HG03108 (cell line): ENCODE measurements around the gene TRAPPC5.

Source experiments
- ATAC-seq: cut with Tn5 transposase; IDR thresholded peaks from one replicate; pipeline ENCODE4 v1.9.1; 2021; ENCODE audit warnings: moderate library complexity; ENCODE audit not compliant: unreplicated experiment

Gene TRAPPC5

DNA sequence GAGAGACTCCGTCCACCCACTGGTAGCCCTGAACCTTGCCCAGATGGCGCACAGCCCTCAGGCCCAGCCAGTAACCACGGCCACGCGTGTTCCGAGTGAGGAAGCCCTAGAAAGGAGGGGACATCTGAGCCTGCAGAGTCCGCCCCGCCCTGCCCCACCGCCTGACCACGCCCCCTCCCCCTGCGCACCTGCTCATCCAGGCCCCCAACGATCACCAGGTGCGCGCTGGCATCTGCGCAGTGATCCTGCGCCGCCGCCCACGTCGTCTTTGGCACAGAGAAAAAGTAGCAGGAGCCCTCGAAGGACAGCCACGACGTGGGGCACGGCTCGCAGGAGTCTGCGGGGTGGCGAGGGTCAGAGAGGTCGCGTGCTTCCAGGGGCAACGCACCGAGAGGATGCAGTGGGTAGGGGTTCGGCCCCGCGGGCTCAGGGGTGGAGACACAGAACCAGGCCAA lies 49.2 kb downstream of the TRAPPC5 start:
- ATAC-seq: no peak

DNA sequence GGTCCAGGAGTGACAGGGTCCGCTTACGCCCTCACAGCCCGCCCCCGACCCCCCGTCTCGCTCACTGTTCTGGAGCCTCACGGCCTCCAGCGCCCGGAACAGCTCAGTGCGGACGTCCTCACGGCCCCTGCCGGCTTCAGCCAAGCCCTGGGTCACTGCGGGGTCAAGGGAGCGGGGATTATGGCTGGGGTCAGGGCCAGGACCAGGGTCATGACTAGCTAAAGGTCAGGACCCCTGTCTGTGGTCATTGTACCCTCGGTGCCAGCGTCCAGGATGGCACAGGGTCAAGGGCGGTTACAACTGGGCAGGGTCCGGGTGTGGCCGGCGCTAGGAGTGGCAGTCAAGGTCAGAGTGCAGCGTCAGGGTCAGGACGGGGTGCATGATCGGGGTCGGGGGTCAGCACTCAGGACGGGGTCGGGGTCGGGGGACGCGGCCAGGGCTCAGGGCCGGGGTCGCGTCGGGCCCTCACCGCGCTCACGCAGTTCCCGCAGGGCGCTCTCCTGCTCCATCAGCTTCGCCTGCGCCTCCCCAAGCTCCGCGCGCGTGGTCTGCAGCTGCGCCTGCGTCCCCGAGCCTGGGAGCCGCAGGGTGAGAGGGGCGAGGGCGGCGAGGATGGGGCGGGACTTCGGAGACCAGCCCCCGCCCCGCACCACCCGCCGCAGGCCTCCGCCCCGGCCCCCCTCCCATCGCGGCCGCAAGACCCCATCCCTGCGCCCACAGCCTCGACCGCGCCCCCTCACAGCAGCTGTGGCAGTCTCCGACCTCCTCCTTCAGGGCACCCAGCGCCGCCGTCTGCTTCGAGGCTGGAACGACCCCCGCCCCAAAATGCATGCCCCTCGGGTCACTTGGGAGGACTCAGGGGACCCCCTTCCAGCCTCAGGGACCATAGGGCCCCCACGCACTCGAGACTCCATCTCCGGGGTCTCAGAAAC lies 49.9 kb downstream of the TRAPPC5 start:
- no peak for ATAC-seq

DNA sequence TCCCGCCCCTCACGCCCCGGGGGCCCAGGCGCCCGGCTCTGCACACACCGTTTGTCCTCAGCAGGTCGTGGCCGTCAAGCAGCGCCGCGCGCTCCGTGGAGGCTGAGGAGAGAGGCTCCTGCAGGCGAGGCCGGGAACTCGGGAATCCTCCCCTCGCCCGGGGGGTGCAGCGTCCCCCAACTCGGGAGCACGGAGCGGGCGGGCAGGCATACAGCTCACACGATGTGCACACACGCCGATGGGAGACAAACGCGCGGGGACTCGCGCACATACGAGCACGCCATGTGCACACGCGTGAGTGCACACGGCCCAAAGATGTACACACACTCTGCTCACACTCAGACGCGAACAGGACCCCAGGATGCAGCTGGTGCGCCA lies 50.6 kb downstream of the TRAPPC5 start:
- ATAC-seq: no peak

DNA sequence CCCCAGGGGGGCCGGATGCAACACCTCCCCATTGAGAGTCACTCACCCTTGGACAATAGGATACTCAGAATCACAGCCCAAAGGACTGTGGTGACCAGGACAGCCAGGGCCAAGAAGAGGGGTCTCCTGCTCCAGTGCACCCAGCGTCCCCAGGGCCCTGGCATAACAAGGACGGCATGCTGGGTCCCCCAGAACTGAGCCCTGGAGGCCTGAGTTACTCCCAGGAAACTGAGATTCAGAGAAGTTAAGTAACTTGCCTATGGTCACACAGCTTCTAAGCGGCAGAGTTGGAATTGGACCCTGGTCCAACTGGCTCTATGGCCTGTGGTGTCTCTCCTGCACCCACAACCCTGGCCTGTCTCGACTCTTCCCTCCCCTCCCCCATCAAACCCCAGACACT lies 51.0 kb downstream of the TRAPPC5 start:
- ATAC-seq: no peak

DNA sequence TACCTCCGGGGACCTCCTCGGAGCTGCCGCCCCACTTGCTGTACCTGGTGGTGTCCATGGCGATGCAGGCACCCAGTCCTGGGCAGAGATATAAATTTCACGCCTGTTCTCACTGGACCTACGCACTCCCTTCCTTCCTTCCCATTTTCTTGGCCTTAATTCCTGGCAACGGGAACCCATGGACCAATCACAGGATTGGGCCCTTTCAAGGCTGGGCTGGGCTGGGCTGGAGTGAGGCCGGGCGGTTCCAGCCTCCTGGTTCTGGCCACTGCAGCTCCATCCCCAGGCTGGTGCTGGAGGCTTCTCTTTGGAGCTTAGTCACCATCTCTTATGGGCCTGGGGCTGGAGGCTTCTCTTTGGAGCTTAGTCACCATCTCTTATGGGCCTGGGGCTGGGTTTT lies 51.4 kb downstream of the TRAPPC5 start, which contains the start of gene CLEC4G:
CLEC4G (minus strand) TSS at position 66 of the 400 bp plus-strand sequence; CDS start at position 58, 8 bp downstream.
- no peak for ATAC-seq

DNA sequence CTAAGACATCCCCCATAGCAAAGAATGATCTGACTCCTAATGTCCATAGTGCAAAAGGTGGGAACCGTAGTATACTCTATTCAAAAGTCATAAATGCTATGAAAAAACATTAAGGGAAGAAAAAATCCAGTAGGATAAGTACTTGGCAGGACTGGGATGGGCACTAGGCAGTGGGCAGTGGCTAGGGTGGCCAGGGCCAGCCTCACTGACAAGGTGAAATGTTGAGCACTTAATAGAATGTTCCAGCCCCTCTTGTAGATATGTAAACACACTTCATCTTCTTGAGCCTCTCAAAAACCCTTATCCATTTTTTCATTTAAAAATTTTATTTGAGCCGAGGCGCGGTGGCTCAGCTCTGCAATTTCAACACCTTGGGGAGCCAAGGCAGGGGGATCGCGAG lies 52.7 kb downstream of the TRAPPC5 start:
- ATAC-seq: no peak

DNA sequence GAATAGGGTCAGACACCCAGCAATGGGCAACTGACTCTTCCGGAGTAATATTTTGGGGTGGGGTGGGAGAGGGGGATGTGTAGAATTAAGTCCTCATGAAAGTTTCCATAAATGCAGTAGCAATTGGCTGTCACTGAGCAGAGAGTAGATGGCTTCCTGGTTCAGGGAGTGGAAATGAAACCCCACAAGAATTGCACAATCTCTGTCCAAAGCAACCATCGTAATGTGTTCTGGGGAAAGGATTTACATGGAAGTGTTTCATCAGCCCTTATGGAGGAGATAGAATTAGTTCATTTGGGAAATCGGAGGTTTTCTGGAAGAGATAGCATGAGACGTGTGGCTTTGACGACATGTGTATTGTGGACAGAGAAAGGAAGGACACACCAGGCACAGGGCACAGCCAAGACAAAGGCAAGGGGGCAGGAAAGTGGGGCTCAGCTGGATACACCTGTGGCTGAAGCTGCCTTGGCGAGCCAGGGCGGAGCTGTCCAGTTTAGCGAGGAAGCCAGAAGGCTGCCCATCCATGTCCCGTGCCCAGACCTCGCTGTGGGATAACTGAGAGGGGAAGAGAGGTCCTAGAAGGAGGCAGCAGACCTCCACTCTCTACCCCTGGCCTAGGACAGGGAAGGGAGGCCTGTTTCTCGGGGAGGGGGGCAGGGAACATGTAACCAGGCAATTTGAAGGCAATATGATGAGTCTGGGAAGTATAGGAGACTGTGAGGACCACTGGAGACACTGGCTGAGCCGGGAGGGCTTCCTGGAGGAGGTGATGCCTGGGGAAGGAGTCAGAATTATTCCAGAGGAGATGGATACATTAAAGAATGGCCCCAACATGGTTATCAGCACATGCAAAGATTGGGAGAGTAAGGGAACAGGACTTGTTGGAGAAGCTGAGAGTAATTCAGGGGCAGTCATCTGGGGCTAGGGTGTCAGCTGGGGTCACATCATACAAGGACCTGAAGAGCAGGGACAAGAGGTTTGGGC lies 53.9 kb downstream of the TRAPPC5 start:
- ATAC-seq: no peak

DNA sequence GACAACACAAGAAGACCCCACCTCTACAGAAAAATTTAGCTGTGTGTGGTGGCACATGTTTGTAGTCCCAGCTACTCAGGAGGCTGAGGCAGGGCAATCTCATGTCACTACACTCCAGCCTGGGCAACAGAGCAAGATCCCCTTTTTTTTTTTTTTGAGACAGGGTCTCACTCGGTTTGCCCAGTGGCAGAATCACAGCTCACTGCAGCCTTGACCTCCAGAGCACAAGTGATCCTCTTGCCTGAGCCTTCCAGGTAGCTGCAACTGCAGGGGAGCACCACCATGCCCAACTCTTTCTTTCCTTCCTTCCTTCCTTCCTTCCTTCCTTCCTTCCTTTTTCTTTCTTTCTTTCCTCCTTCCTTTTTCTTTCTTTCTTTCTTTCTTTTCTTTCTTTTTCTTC lies 55.5 kb downstream of the TRAPPC5 start:
- ATAC-seq: no peak

DNA sequence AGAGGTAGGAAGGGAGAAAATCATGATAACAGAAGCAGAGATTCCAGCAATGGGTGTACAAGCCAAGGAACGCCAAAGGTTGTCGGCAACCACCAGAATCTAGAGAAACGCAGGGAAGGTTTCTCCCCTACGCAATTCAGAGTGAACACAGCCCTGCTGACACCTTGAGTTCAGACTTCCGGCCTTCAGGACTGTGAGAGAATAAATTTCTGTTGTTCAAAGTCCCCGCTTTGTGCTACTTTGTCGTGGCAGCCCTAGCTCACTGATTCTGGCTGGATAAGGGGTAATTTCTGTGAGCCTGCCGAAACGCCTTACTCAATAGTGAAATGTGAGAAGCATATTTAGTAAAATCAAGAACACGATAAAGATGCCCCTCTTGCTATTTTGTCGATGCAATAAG lies 56.6 kb downstream of the TRAPPC5 start:
- no peak for ATAC-seq
